GM21390 (cell line): ENCODE results near the gene AGRN.
"Not testable (repeated sequence)": the region's sequence is repeated elsewhere in the genome, so short reads cannot be mapped to it uniquely, and the experiment has no call there.

Source experiments
- ATAC-seq: cut with Tn5 transposase; IDR thresholded peaks from one replicate; pipeline ENCODE4 v1.9.1; 2021; ENCODE audit not compliant: unreplicated experiment

The AGRN gene

DNA sequence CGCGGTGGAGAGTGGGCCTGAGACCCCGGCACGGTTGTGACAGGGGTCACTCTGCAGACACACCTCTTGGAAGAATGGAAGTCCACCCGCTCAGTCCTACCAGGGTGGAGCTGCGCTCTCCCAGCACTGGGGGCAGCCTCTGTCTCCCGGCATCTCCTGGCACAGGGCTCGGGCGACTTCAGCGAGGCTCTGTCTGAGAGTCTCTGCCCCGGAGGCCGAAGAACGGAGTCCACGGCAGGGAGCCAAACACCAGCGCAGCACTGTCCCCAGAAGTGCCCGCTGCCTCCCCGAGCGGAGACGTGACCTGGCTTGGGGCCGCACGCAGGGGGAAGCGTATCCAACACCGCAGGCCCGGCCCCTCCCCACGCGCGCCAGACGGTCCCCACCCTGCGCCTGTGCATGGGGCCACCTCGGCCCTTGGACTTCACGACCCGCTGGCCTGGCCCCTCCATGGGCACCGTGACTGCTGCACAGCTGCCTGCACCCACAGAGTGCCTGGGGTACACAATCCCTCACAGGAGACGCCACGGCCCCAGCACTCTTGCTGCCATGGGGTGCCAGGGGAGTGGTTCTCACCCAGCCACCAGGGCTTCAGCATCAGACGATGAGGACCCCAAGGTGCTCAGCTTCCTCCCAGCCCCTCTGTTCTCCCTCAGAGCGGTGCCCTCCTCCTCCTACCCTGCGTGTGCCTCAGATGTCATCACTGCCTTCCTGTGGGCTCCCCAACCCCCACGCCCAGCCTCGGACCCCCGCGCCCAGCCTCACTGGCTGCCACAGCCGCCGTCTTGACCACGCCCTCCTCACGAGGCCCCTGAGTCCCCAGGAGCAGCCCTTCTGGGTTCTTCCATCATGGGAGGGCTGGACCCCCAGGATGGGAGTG lies 69.1 kb downstream of the AGRN start:
- no peak for ATAC-seq

DNA sequence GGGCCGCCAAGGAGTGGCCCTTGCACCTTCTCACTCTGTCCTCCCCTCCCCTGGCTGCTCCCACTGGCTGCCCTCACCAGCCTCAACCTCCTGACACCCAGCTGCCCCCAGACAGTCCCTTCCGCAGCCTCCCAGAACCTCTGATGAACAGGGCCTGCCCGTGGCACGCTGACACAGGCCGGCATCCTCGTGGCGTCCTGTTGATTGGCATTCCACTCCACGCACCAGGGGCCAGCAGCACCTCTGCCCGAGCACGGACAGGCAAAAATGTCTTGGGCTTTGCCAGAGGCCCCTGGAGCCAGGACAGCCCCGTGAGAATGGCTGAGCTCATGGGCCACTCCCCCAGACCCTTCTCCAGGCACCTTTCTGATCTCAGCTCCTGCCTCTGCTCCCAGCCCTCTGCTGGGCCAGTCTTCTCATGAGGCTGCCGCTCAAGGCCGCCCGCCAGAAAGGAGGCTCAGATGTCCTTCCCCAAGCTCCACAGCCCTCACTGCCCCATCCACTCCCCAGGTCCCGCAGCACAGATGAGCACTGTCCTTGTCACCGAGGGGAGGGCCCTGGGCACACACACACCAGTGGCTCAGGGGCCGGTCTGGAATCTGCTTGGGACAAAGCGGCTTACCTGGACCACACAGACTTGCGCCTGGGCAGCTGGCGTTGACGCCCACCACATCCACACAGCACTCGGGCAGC lies 70.0 kb downstream of the AGRN start:
- ATAC-seq = no peak

DNA sequence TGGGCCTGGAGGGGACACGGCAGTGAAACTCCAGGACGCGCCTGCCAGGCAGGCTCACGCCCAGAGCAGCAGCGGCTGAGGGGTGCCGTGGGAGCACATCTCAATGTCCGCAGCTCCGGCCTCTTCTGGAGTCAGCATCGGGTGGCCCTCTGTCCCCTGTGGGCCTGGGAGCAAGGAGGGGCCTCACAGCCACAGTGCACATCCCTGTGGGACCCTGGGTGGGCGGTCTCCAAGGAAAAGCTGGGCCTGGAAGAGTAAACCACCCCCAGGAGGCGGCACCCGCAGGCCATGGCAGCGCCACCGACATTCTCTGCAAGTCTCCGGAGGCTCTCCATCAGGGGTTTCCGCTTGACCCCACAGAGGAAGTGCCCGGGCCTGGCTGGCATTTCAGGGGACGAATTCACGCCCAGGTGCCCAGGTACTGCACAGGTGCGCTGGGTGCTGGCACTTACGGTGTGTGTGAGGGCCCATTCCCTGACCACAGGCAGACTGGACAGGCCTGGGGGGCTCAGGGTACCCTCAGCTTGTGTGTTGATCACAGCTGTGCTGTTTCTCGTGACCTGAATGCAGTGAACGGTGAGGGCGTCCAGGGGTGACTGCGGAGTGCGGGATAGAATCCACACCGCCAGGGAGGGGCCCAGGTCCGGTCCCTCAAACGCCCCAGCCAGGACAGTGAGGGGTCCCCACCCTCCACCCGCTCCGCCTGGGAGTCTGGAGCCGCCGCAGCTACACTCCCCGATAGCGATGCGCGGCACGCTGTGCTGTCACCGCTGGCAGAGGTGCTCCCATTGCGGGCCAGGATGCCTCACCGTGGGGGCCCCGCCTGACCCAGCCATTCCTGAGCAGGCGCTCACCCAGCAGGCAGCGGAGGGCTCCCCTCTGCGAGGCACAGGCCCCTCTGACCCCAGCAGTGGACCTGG lies 70.8 kb downstream of the AGRN start:
- no peak for ATAC-seq

DNA sequence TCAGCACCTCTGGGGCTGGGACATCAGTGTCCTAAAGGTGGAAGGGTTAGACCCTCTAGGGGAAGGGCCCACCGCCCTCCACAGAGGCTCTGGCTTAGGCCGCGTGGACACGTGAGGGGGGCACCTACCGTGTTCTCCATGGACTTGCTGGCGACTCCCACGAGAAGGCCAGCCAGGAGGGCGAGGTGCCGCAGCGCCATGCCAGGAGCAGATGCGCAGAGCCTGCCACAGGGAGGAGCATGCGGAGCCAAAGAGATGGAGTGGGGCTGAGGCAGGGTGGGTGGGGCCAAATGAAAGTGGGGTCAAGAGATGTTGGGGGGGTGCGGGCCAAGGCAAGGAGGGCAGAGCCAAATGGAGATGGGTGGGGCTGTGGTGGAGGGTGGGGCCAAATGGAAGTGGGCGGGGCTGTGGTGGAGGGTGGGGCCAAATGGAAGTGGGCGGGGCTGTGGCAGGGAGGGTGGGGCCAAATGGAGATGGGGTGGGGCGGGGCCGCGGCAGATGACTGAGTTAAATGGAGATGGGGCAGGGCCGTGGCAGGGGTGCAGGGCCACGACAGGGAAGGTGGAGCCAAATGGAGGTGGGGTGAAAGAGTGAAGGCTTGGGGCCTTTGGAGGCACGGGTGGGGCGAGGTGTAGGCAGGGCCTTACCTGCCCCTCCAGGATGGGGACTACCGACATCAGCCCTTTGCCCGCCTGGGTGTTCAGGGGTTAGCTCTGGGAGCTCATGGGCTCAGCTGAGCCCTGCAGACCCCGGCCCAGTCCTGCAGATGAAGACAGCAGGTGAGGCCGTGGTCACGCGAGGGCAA lies 71.6 kb downstream of the AGRN start:
- ATAC-seq = no peak

DNA sequence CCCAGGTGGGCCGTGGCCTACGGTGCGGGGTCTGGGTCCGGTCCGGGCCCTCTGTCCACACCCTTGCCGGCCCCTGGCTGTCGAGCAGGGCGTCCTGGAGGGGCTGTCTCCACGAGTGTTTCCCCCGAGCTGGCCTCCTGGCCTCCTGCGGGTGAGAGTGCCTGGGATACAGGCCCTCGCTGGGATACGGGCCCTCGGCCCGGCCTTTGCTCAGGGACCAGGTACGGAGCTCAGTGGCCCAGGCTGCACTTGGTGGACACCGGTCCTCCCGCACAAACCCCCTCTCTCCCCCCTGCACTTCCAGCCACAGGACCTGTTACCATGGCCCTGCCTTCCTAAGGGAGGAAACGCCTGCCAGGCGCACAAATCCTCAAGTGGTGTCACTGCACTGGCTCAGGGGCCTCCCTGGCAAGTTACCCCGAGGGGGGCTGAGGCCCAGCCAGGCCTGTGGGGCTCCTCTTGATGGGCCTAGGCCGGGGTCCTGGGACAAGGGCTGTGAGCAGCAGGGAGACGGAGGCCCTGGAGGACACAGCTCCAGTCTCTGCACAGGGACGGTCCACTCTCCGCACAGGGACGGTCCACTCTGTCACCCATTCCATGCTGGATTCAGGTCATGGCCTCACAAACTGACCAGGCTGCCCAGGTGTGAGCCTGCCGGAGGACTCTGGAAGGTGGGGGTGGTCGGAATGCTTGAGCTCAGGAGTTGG lies 72.4 kb downstream of the AGRN start:
- ATAC-seq = no peak

DNA sequence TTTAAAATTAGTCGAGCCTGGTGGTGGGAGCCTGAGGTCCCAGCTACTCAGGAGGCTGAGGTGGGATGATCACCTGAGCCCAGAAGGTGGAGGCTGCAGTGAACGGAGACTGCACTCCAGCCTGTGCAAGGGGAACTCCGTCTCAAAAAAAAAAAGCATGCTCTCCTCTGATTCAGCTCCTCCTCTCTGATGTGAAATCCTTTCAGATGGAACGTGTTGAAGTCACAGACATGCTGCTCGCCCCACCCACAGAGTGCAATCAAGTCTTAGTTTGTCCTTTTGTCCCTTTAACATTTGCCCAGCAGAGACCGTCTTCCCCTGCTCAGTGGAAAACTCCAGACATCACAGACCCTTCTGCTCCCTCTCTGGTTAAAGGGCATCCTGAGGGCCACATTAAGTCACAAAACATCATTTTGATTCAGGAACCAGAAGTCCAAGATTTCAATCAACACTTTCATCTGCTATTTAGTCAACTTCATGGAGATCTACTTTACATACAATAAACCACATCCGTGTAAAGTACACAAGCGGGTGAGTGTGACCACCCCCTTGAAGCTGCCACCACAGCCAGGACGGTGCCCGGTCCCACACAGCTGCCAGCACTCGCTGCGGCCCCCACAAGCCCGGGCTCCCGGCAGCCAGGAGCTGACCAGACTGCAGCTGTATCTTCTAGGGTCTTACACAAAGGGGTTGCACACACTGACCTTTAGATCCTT lies 73.1 kb downstream of the AGRN start:
- ATAC-seq = no peak

DNA sequence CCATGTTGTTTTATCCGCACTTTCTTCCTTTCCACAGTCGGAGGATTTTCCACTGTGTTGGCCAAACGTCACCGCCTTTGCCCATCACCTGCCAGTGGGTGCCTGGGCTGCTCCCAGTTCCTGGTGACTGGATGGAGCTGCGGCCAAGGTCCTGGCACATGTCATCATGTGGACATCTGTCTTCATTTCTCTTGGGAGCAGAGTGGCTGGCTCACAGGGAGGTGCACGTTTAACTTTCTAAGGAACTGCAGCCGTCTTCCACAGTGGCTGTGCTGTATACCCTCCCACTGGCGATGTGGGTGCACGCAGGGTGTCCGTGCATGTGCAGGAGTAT lies 73.7 kb downstream of the AGRN start:
- no peak for ATAC-seq

DNA sequence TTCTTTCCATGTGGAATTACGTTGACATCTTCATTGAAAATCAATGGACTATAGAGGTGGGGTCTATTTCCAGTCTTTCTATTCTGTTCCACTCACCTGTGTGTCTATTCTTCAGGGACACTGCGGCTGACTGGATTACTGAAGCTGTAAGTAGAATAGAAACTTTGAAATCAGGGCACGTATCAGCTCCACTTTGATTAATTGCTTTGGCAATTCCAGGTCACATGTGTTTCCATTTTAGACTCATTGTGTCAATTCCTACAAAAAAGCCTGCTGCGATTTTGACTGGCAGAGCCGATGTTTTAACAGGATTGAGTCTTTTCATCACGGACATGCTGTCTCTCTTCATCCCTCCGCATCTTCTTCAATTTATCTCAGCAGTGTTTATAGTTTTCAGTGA lies 75.1 kb downstream of the AGRN start:
- ATAC-seq = no peak

DNA sequence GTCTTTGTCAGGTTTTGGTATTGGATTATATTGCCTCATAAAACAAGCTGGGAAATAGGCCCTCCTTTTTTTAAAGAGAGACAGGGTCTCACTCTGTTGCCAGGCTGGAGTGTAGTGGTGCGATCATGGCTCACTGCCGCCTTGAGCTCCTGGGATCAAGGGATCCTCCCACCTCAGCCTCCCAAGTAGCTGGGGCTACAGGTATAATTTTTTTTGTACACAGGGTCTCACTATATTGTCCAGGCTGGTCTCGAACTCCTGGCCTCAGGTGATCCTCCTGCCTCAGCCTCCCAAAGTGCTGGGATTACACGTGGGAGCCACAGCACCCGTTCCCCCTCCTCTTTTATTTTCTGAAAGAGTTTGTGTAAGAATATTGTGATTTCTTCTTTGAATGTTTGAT lies 76.2 kb downstream of the AGRN start:
- ATAC-seq = not testable (repeated sequence)

DNA sequence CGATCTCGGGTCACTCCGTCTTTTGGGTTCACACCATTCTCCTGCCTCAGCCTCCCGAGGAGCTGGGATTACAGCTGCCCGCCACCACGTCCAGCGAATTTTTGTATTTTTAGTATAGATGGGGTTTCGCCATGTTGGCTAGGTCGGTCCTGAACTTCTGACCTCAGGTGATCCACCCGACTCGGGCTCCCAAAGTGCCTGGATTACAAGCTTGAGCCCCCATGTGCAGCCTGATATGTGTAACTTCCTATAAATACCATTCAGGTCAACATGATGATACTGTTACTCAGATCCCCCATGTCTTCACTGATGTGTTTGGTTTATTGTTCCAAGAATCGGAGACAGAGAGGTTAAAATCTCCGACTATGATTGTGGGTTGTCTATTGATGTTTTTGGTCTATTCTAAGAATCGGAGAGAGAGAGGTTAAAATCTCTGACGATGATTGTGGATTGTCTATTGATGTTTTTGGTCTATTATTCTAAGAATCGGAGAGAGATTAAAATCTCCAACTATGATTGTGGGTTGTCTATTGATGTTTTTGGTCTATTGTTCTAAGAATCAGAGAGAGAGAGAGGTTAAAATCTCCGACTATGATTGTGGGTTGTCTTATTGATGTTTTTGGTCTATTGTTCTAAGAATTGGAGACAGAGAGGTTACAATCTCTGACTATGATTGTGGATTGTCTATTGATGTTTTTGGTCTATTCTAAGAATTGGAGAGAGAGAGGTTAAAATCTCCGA lies 78.9 kb downstream of the AGRN start:
- ATAC-seq = no peak

DNA sequence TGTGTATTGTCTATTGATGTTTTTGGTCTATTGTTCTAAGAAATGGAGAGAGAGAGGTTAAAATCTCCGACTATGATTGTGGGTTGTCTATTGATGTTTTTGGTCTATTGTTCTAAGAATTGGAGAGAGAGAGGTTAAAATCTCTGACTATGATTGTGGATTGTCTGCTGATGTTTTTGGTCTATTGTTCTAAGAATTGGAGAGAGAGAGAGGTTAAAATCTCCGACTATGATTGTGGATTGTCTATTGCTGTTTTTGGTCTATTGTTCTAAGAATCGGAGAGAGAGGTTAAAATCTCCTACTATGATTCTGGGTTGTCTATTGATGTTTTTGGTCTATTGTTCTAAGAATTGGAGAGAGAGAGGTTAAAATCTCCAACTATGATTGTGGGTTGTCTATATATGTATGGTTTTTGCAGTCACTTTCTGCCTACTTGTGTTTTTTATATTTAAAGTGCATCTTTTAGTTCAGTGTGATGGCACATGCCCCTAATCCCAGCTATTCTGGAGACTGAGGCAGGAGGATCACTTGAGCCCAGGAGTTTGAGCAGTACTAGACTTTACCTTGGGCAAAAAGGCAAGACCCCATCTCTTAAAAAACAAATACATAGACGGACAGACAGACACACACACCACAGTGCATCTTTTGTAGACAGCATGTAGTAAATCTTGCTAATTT lies 79.7 kb downstream of the AGRN start:
- ATAC-seq = no peak

DNA sequence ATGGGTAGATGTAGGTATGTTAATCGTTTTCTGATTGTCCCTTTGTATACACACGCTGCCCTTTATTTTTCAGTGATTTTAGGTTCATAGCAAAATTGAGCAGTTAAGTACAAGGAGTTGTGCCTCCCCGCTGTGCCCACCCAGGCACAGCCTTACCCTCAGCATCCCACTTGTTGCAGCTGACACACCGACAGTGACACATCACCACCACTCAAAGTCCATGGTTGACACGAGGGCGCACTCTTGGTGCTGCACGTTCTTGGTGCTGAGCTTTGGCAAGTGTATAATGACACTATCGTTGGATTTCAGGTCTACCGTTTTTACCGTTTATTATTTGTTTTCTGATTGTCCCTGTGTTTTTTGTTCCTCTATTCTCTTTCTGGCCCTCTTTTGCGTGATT lies 80.4 kb downstream of the AGRN start:
- ATAC-seq = no peak

DNA sequence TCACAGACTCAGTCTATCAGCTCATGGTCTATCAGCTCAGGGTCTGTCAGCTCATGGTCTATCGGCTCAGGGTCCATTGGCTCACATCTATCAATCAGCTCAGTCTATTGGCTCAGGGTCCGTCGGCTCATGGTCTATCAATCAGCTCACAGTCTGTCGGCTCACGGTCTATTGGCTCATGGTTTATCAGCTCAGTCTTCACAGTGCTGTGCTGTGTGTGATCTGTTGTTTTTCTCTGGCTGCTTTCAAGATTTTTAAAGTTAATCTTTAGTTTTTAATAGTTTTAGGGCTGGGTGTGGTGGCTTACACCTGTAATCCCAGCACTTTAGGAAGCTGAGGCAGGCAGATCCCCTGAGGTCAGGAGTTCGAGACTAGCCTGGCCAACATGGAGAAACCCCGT lies 81.6 kb downstream of the AGRN start:
- ATAC-seq = no peak

DNA sequence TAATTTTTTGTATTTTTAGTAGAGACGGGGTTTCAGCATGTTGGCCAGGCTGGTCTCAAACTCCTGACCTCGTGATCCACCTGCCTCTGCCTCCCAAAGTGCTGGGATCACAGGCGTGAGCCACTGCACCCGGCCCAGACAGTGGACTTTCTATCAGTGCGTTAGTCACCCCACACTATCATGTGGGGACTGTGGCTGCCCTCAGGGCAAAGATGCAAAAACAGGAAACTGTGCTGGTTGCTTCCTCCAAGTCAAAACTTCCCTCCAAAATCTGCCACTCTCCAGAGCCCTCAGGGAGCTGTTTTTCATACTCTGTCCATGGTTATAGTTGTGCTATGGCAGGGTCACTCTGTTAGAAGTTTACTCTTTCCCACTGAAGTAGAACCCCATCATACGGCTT lies 84.2 kb downstream of the AGRN start:
- ATAC-seq = not testable (repeated sequence)
